HG02840 (cell line): ENCODE measurements around the gene RAD51B.
"Not testable (repeated sequence)": the region's sequence is repeated elsewhere in the genome, so short reads cannot be mapped to it uniquely, and the experiment has no call there.

Experiments used
- ATAC-seq: cut with Tn5 transposase; IDR thresholded peaks from one replicate; pipeline ENCODE4 v1.9.1; 2021; ENCODE audit warnings: mild to moderate bottlenecking, moderate library complexity, moderate number of reproducible peaks; ENCODE audit not compliant: unreplicated experiment, low FRiP score

The RAD51B gene

GRCh38 chr14:68221046-68221445, 401.5 kb downstream of the RAD51B start:
- not testable (repeated sequence) for ATAC-seq

GRCh38 chr14:68222154-68222553, 402.6 kb downstream of the RAD51B start:
- no peak for ATAC-seq

- no peak for ATAC-seq
Measured at GRCh38 chr14:68222726-68223125, 403.1 kb downstream of the RAD51B start.

- no peak for ATAC-seq
Measured at GRCh38 chr14:68223631-68224030, 404.1 kb downstream of the RAD51B start.

GRCh38 chr14:68225321-68225720, 405.7 kb downstream of the RAD51B start:
- ATAC-seq: no peak

GRCh38 chr14:68226523-68226922, 406.9 kb downstream of the RAD51B start:
- no peak for ATAC-seq

GRCh38 chr14:68228656-68229055, 409.1 kb downstream of the RAD51B start:
- ATAC-seq: no peak

GRCh38 chr14:68229423-68230100, 410.0 kb downstream of the RAD51B start:
- ATAC-seq: no peak

- no peak for ATAC-seq
Measured at GRCh38 chr14:68230202-68230949, 410.8 kb downstream of the RAD51B start.

GRCh38 chr14:68230950-68231717, 411.6 kb downstream of the RAD51B start:
- ATAC-seq: no peak

GRCh38 chr14:68231898-68232297, 412.3 kb downstream of the RAD51B start:
- ATAC-seq: no peak

GRCh38 chr14:68232300-68233055, 412.9 kb downstream of the RAD51B start:
- ATAC-seq: peak; percentile 85

- ATAC-seq: no peak
Measured at GRCh38 chr14:68233101-68233784, 413.7 kb downstream of the RAD51B start.

- no peak for ATAC-seq
Measured at GRCh38 chr14:68234101-68234905, 414.7 kb downstream of the RAD51B start.

GRCh38 chr14:68235011-68235410, 415.4 kb downstream of the RAD51B start:
- no peak for ATAC-seq

GRCh38 chr14:68236582-68237458, 417.2 kb downstream of the RAD51B start:
- ATAC-seq: no peak

- ATAC-seq: no peak
Measured at GRCh38 chr14:68238551-68238950, 419.0 kb downstream of the RAD51B start.

GRCh38 chr14:68238976-68239375, 419.4 kb downstream of the RAD51B start:
- no peak for ATAC-seq
